PC-3 (cell line): ENCODE data around the gene TFB2M. TPM values are rescaled to one million over a fixed set of nuclear protein-coding genes. Genes with fewer than 3 reads are reported as not detected.
A peak's percentile ranks its signal among the peaks of the same experiment; 100 is the strongest.

Experiments used
- ATAC-seq: fragments of 200-7000 bp; cut with Tn5 transposase; 2 replicates; pipeline ENCODE4 v1.9.1; 2020; ENCODE audit warnings: mild to moderate bottlenecking, moderate library complexity
- BruUV-seq: library from RNA; stranded (reverse); fragments of 400-500 nt; replicated peaks from 2 replicates; lab custom pipeline; 2021; lab: Mats Ljungman, UMichigan
- CTCF ChIA-PET: fragments of 300-600 bp; sonication (Branson Sonifier 250); formaldehyde crosslinking; loops from one replicate; lab custom pipeline; 2022; ENCODE audit warnings: antibody characterized with exemption; lab: Charles Lee
- POLR2A ChIA-PET: fragments of 300-600 bp; sonication (Branson Sonifier 250); formaldehyde crosslinking; loops from one replicate; lab custom pipeline; 2022; ENCODE audit warnings: antibody characterized with exemption; ENCODE audit not compliant: unreplicated experiment; lab: Charles Lee
- DNase-seq: peaks from one replicate; pipeline ENCODE4 v3.0.0-alpha.2; 2015
- H2AFZ ChIP-seq: fragments of 300-600 bp; sonication (generic); 2 replicates; pipeline ENCODE4 v1.6.0; 2016; ENCODE audit warnings: antibody characterized with exemption, low read length
- H3F3A ChIP-seq: fragments of 300-600 bp; sonication (generic); one replicate; pipeline ENCODE4 v1.6.0; 2017; ENCODE audit warnings: antibody characterized with exemption, low read length, control low read depth, mild to moderate bottlenecking; ENCODE audit not compliant: unreplicated experiment
- H3K27ac ChIP-seq: fragments of 300-600 bp; sonication (generic); 2 replicates; pipeline ENCODE4 v1.5.1; 2016; ENCODE audit warnings: mild to moderate bottlenecking, low read length
- H3K27me3 ChIP-seq: fragments of 300-600 bp; sonication (generic); 2 replicates; pipeline ENCODE4 v1.6.1; 2016; ENCODE audit warnings: low read length, mixed read lengths
- H3K36me3 ChIP-seq: fragments of 300-600 bp; sonication (generic); 2 replicates; pipeline ENCODE4 v1.6.1; 2016; ENCODE audit warnings: low read depth, mixed run types, low read length, mixed read lengths
- H3K4me1 ChIP-seq: fragments of 300-600 bp; sonication (generic); 2 replicates; pipeline ENCODE4 v1.5.1; 2016; ENCODE audit warnings: low read length; ENCODE audit not compliant: insufficient read depth
- H3K4me2 ChIP-seq: fragments of 300-600 bp; sonication (generic); 2 replicates; pipeline ENCODE4 v1.6.0; 2016; ENCODE audit warnings: low read length
- H3K4me3 ChIP-seq: fragments of 300-600 bp; sonication (generic); 2 replicates; pipeline ENCODE4 v1.5.1; 2016; ENCODE audit warnings: mild to moderate bottlenecking, low read length, mixed read lengths
- H3K79me2 ChIP-seq: fragments of 300-600 bp; sonication (generic); 2 replicates; pipeline ENCODE4 v1.6.1; 2017; ENCODE audit warnings: low read length, mixed read lengths
- H3K9ac ChIP-seq: fragments of 300-600 bp; sonication (generic); 2 replicates; pipeline ENCODE4 v1.6.0; 2016; ENCODE audit warnings: mild to moderate bottlenecking, low read length
- H3K9me2 ChIP-seq: fragments of 300-600 bp; sonication (generic); replicated peaks from 2 replicates; pipeline ENCODE4 v1.6.1; 2016; ENCODE audit warnings: mixed run types, low read length, mixed read lengths
- H3K9me3 ChIP-seq: fragments of 300-600 bp; sonication (generic); 2 replicates; pipeline ENCODE4 v1.6.1; 2016; ENCODE audit warnings: low read length, mixed read lengths
- H4K20me1 ChIP-seq: fragments of 300-600 bp; sonication (generic); 2 replicates; pipeline ENCODE4 v1.6.1; 2016; ENCODE audit warnings: low read length, mixed read lengths
- CTCF ChIP-seq: fragments of 300-600 bp; sonication (generic); conservative IDR thresholded peaks from 2 replicates; pipeline ENCODE4 v1.5.1; 2017; ENCODE audit warnings: antibody characterized with exemption, low read depth, mild to moderate bottlenecking, low read length
- EZH2 ChIP-seq: fragments of 300-600 bp; sonication (generic); IDR thresholded peaks from one replicate; pipeline ENCODE4 v1.6.1; 2017; ENCODE audit warnings: antibody characterized with exemption, mild to moderate bottlenecking, low read length; ENCODE audit not compliant: unreplicated experiment
- EZH2phosphoT487 ChIP-seq: fragments of 300-600 bp; sonication (generic); IDR thresholded peaks from 2 replicates; pipeline ENCODE4 v1.6.1; 2018; ENCODE audit warnings: mild to moderate bottlenecking, antibody characterized with exemption, low read length, borderline replicate concordance
- intact Hi-C: fragments of 100-400 bp; cut with micrococcal nuclease; formaldehyde crosslinking; loops from 2 replicates; pipeline ENCODE4 v1.9.0; 2023
- total RNA-seq: library from RNA; depleted of rRNA; stranded (reverse); fragments of >200 nt; gene quantifications from 2 replicates; pipeline ENCODE4 v1.2.3, GENCODE V29; 2014

Gene TFB2M
- total RNA-seq, 1 experiment from 2014 or later, result 47.0 TPM

GRCh38 chr1:246583056-246583440, 17.0 kb upstream of the TFB2M start:
- H3K4me3 ChIP-seq, result no peak overlapping the region
- ChIA-PET POLR2A (interaction anchor here (0.7 kb wide), 1 partner anchor 29 kb away, joined by 4 read pairs; no protein-coding TSS in a partner anchor), CTCF (no interaction called here)
- peaks cover 3% of the 10 kb centered on the region; the same call in 1 of the 2 replicates for H3K36me3 ChIP-seq
- H3K9ac ChIP-seq, result no peak overlapping the region
- BruUV-seq, result no TSS peak
- peaks cover 24% of the 10 kb centered on the region for H3K79me2 ChIP-seq
- intact Hi-C loops, result no loop called here
- no peak for TF ChIP-seq CTCF
- H3K27ac ChIP-seq, result no peak overlapping the region
- H3K4me1 ChIP-seq, result peaks cover 19% of the 10 kb centered on the region
- H3K4me2 ChIP-seq, result no peak overlapping the region
- H3K9me2 ChIP-seq, result no peaks in the 10 kb centered on the region
- no peaks in the 10 kb centered on the region for H3K9me3 ChIP-seq
- DNase-seq (no peak), ATAC-seq (peak; percentile 58)
- no peaks in the 10 kb centered on the region for H3K27me3 ChIP-seq
- no peaks in the 10 kb centered on the region for H4K20me1 ChIP-seq
- H3F3A ChIP-seq, result no peaks in the 10 kb centered on the region
- no peak overlapping the region for H2AFZ ChIP-seq

- H3K9ac ChIP-seq, result no peak overlapping the region
- peaks cover 24% of the 10 kb centered on the region for H3K79me2 ChIP-seq
- DNase-seq (no peak), ATAC-seq (peak; percentile 18; the same call in 1 of the 2 replicates)
- H2AFZ ChIP-seq, result no peak overlapping the region
- no peak overlapping the region for H3K27ac ChIP-seq
- H3K4me3 ChIP-seq, result no peak overlapping the region
- no TSS peak for BruUV-seq
- no peaks in the 10 kb centered on the region for H3F3A ChIP-seq
- ChIA-PET CTCF (no interaction called here), POLR2A (interaction anchor here (0.5 kb wide), 1 partner anchor 13 kb away, joined by 5 read pairs; no protein-coding TSS in a partner anchor)
- intact Hi-C loops, result no loop called here
- no peak overlapping the region for H3K4me2 ChIP-seq
- TF ChIP-seq EZH2 (no peak), EZH2phosphoT487 (no peak), CTCF (no peak)
- no peaks in the 10 kb centered on the region for H3K9me3 ChIP-seq
- peaks cover 3% of the 10 kb centered on the region; the same call in 1 of the 2 replicates for H3K36me3 ChIP-seq
- H3K4me1 ChIP-seq, result peaks cover 13% of the 10 kb centered on the region
- no peaks in the 10 kb centered on the region for H3K27me3 ChIP-seq
- H3K9me2 ChIP-seq, result no peaks in the 10 kb centered on the region
- H4K20me1 ChIP-seq, result no peaks in the 10 kb centered on the region
These were observed 16.4 kb upstream of the TFB2M start for GRCh38 chr1:246582301-246583055.
